GM19099 (cell line): Measurements from ENCODE around the gene INPP5A.

Experiments
- POLR2A ChIP-seq: IDR thresholded peaks from 3 replicates; pipeline ENCODE4 v1.6.1; 2011; ENCODE audit warnings: low read depth; ENCODE audit not compliant: insufficient read length; ENCODE audit errors: extremely low read depth

Gene INPP5A

DNA sequence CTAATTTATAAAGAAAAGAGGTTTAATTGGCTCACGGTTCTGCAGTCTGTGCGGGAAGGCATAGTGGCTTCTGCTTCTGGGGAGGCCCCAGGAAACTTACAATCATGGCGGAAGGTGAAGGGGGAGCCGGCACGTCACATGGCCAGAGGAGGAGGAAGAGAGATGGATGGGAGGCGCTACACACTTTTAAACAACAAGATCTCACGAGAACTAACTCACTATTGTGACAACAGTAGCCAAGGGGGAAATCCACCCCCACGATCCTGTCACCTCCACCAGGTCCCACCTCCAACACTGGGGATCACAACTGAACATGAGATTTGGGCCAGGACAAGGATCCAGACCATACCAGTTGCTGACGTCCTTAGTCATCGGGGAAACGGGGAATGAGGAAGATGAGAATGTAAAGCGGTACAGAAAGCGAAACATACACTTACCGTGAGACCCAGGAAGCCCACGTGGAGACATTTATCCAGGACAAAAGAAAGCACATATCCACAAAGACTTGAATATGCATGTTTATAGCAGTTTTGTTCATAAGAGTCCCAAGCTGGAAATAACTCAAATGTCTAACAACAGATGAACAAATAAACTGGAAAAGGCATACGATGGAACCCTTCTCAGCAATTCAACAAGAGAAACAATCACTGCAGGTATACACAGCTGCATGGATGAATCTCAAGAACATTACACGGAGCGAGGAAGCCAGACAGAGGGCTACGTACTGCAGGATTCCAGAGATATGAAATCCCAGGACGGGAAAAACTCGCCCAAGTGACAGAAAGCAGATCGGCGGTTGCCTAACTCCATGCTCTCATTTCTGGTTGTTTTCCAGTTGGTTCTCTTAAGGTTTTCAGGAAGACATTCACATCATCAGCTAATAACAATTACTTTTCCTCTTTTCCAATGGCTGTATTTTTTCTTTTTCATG lies 26.2 kb upstream of the INPP5A start:
- no peak for TF ChIP-seq POLR2A

DNA sequence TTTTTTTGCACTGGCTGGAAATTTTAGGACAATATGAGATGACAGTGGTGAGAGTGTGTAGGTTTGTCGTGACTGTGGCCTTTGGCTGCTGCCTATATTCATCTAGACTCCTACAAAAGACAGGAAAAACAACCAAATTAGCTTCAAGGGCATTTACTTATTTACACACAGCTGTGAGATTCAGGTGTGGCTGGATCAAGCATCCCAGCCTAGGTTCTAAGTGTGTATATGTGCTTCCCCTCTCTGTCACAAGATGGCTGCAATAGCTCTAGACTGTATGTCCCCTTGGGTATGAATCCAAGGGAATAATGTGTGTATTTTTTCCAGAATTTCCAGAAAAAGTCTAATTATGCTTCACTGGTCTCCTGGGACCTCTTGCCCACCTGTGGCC lies 25.5 kb upstream of the INPP5A start:
- TF ChIP-seq POLR2A, result no peak

GRCh38 chr10:132512693-132513345 lies 24.8 kb upstream of the INPP5A start:
- no peak for TF ChIP-seq POLR2A

DNA sequence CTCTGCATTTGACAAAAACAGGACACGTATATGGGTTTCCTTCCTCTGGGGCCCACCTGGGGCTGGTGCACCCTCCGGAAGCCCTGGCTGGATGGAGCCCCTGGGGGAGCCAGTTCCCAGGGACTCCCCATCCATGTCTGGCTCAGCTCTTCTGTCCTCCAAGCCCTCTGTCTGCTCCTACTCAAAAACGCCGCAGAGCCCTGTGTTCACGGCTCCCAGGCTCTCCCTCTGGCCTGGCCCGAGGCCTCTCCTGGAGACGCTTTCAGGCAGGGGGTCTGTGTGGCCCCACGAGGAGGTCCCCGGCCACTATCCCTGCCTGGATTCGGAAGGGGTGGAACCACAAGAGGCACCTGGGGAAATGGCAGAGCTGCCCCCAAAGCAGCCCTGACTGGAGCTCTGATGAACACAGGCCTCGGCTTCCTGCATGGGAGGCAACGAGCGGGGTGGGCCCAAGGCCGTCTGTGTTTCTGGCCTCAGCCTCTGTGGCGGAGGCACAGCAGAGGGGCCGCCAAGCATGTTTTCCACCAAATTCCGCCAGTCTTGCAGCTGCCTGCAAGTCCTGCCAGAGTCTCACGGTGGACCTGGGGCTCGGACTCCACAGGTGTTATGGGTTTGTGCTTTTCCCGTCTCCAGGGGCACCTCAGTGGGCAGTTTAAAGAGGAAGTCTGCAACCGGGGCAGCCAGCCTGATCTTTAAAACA lies 22.6 kb upstream of the INPP5A start:
- no peak for TF ChIP-seq POLR2A

DNA sequence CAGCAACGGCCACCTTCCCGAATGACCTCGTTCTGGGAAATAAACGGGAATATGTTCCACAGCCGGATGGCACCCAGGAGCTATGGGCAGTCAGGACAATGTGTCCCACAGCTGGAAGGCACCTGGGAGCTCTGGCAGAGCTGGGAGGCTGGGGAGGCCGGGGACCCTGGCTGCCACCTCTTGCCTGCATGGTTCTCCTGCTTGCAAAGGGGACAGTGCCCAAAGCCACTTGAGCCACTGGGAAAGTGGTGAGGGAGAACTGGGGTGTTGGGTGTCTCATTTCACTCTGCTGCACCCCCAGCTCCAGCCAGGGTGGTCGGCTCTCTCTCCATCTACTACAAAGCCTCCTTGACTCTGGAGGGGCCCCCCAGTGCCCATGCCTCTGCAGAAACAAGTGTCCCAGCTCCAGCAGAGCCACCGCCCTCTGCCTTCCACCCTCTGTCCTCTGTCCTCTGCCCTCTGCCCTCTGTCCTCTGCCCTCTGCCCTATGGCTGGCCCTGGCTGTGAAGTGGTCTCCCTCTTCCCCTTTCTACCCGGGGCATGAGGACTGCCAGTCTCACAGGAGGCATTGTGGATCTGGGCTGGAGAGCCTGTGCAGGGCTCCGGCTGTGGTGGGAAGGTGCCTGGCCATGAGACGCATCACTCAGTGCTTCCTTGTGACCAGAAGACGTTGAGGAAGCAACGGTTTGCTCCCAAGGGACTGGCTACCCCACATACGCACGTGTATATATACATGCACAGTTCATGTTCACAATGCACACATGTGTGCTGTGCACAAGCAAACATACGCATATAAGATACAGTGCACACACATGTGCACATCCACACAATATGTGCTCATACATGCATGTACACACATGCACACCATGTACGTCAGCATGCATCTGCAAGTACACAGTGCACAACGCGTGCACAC lies 21.5 kb upstream of the INPP5A start:
- TF ChIP-seq POLR2A, result no peak

- TF ChIP-seq POLR2A, result no peak
Measured at GRCh38 chr10:132516771-132517725, 20.5 kb upstream of the INPP5A start.

- TF ChIP-seq POLR2A, result no peak
Measured at GRCh38 chr10:132517951-132518521, 19.6 kb upstream of the INPP5A start.

- TF ChIP-seq POLR2A, result no peak
Measured at GRCh38 chr10:132518572-132519381, 18.8 kb upstream of the INPP5A start.

DNA sequence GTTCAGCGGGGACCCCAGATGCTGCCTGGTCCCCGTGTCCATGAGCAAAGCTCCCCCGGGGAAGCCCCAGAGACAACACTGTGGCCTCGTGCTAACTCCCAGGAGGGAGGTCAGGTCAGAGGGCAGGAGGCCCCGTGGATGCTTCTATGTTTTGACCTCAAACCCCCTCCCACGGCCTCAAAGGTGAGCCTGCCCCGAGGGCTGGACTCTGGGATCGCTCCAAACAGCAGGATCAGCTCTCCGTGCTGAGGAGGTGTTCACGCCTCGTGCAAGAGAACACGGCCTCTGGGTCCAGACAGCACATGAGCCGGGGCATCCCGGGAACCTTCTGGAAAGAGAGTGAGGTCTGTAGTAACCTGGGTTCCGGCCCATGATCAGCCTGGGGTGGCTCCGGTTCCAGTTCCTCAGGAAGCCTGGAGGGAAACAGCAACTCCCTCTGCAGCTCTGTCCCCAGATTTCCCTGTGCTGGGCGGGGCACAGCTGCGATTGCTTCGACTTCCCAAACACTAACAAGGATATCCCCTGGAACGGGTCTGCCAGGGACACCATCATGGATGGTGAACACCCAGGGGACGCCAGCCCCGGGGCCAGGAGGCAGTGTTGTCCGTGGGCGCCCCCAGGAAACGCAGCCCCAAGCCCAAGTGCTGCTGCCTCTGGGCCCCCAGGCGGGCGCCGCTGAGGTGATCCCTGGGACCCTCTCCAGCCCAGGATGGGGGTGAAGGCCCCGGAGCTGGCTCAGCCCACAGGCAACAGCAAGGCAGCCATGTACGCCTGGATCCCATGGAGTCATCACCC lies 18.0 kb upstream of the INPP5A start:
- no peak for TF ChIP-seq POLR2A

DNA sequence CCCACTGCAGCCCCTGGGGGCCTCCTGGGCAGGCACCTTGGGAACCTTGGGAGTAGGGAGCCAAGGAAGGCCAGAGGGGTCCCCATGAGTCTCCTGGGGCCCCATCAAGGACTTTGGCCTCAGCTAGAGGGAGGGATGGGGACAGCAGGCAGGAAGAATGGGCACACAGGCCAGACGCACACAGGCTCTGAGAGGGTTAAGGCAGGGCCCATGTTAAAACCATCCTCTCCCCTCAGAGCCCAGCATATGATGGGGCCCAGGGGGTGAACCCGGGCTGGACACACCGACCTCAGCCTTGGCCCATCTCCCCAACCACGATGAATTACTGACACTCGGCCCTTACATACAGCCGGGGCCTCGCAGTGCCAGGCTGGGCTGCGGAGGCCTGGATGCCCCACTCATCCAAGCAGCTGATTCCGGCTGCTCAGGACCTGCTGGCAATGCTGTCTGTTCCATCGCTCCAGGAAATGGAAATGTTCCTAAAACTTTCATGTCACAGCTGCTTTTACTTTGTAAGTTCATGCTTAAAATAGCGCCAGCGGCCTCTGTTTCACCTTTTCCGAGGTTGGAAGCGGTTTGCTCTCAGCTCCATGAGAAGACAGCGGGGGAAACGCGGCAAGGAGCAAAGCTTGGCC lies 17.3 kb upstream of the INPP5A start:
- TF ChIP-seq POLR2A, result no peak

DNA sequence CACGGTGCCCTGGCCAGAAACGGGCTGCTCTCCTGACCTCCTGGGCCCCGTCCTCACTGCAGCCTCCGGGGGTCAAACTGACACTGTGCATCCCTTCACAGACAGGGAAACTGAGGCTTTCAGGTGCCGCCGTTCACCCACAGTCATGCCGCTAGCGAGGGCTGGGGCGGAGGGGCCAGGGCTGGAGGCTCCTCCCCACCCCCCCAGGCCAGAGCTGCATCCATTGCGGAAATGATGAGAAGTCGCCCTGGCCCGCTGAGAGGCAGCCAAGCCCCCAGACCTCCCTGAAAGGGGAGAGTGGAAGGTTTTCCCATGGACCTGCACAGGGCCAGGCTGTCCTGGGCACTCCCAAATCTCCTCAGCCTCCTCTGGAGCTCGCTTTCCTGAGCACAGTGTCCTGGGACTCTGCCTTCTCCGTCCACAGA lies 16.5 kb upstream of the INPP5A start:
- no peak for TF ChIP-seq POLR2A
